GM13977 (cell line): ENCODE measurements around the gene JPH2.

ENCODE experiments used
- DNase-seq: peaks from one replicate; pipeline ENCODE4 v3.0.0; 2012; ENCODE audit warnings: low spot score
- CTCF ChIP-seq: IDR thresholded peaks from 2 replicates; pipeline ENCODE4 v1.5.1; 2012; ENCODE audit warnings: mild to moderate bottlenecking, control low read depth; ENCODE audit not compliant: insufficient read depth; ENCODE audit errors: extremely low read depth, missing control alignments
- in situ Hi-C: fragments of 300-500 bp; cut with MboI; formaldehyde crosslinking; loops from one replicate; pipeline ENCODE4 v1.12.0; 2022; ENCODE audit warnings: low sequenced_read_pairs, low pct_unique_long_range_greater_than_20kb, mixed read lengths, inconsistent platforms; ENCODE audit not compliant: unreplicated experiment

JPH2 gene

GRCh38 chr20:44166477-44166876 is 20.5 kb downstream of the JPH2 start:
- no peak for DNase-seq

GRCh38 chr20:44166008-44166407 is 21.0 kb downstream of the JPH2 start:
- no peak for DNase-seq
- in situ Hi-C loops, result no loop called here
- TF ChIP-seq CTCF, result no peak

More at GRCh38 chr20:44166477-44166876, 20.5 kb downstream of the JPH2 start:
- in situ Hi-C loops, result no loop called here
- TF ChIP-seq CTCF, result no peak

- no peak for DNase-seq
- in situ Hi-C loops, result no loop called here
- no peak for TF ChIP-seq CTCF
Measured at GRCh38 chr20:44160133-44160532, 26.9 kb downstream of the JPH2 start.

- no peak for DNase-seq
- in situ Hi-C loops, result no loop called here
- no peak for TF ChIP-seq CTCF
Measured at GRCh38 chr20:44159711-44160110, 27.3 kb downstream of the JPH2 start.

- in situ Hi-C loops, result no loop called here
- DNase-seq, result no peak
- no peak for TF ChIP-seq CTCF
Measured at GRCh38 chr20:44159125-44159524, 27.9 kb downstream of the JPH2 start.

- no peak for DNase-seq
- no peak for TF ChIP-seq CTCF
- in situ Hi-C loops, result no loop called here
Measured at GRCh38 chr20:44157061-44157460, 29.9 kb downstream of the JPH2 start.

- in situ Hi-C loops, result no loop called here
- DNase-seq, result no peak
- TF ChIP-seq CTCF, result no peak
Measured at GRCh38 chr20:44154521-44155001, 32.4 kb downstream of the JPH2 start.
